Measurements from ENCODE around the gene HIPK2. TPM values are rescaled to one million over a fixed set of nuclear protein-coding genes. Genes with fewer than 3 reads are reported as not detected.

The HIPK2 gene
- total and polyA plus RNA-seq, 10 of the 15 experiments (the other 5 are each of a cell fraction or from before 2014, with no cell fraction given): 1.7 to 39.0 (median 9.4) TPM

GRCh38 chr7:139807009-139807408 is 29.2 kb upstream of the HIPK2 start:
- DNase-seq (ENCODE audit: low read depth, low spot score): no peak
- Histone ChIP-seq H2AFZ (ENCODE audit: control insufficient read depth, low read depth, low read length) (no peak overlapping the region), H3K27me3 (replicated peaks in 1 of 2; ENCODE audit: control insufficient read depth in 2 of 2, insufficient read depth in 2 of 2, low read length in 1 of 2) (no peaks in the 10 kb centered on the region; a peak in 1 of 4 replicates), H3K4me1 (ENCODE audit: control insufficient read depth, insufficient read depth, low read length) (no peaks in the 10 kb centered on the region), H3K4me3 (no peak overlapping the region), H4K20me1 (ENCODE audit: control insufficient read depth, insufficient read depth) (no peaks in the 10 kb centered on the region), H3K27ac (ENCODE audit: control insufficient read depth, insufficient read depth) (no peak overlapping the region), H3K79me2 (ENCODE audit: control insufficient read depth, insufficient read depth, low read length) (no peaks in the 10 kb centered on the region), H3K4me2 (ENCODE audit: control insufficient read depth, insufficient read depth) (no peak overlapping the region), H3K9ac (ENCODE audit: control insufficient read depth, insufficient read depth, low read length) (no peak overlapping the region), H3K36me3 (ENCODE audit: control insufficient read depth in 2 of 2, insufficient read depth in 2 of 2, low read length in 1 of 2) (no peaks in the 10 kb centered on the region), H3K9me3 (replicated peaks; ENCODE audit: control insufficient read depth, insufficient read depth, low read length) (no peaks in the 10 kb centered on the region; the same call in 2 of the 3 replicates)
- intact Hi-C loops (cut with micrococcal nuclease; ENCODE audit: unreplicated experiment) (no loop called here), in situ Hi-C loops (cut with MboI) (no loop called here)
- ChIA-PET SMC1A (ENCODE audit: uncharacterized antibody, unreplicated experiment) (no interaction called here), RAD21 (ENCODE audit: unreplicated experiment) (no interaction called here), CTCF (no interaction called here), POLR2A (no interaction called here)
- no TSS peak for BruUV-seq (replicated peaks)
- FAIRE-seq: no peak
- 26% methylated on average over 3 of the region's 3 CpGs for WGBS (ENCODE audit: insufficient coverage, insufficient replicate concordance, low lambda C conversion rate, missing lambda C conversion rate)
- TF ChIP-seq REST (IDR thresholded peaks at IDR 0.05; ENCODE audit: low read depth, low read length) (no peak), CHD2 (IDR thresholded peaks at IDR 0.05; ENCODE audit: borderline replicate concordance, low read depth, low read length) (no peak), ZSCAN29 (IDR thresholded peaks at IDR 0.05) (no peak)
- no peak for ATAC-seq

- in situ Hi-C loops (cut with MboI) (no loop called here), intact Hi-C loops (cut with micrococcal nuclease; ENCODE audit: unreplicated experiment) (no loop called here)
- BruUV-seq (replicated peaks): no TSS peak
- H3K27ac ChIP-seq (ENCODE audit: control insufficient read depth, insufficient read depth): no peak overlapping the region
- no peaks in the 10 kb centered on the region for H3K79me2 ChIP-seq (ENCODE audit: control insufficient read depth, insufficient read depth, low read length)
- no peaks in the 10 kb centered on the region for H3K36me3 ChIP-seq (ENCODE audit: control insufficient read depth in 2 of 2, insufficient read depth in 2 of 2, low read length in 1 of 2)
- ChIA-PET POLR2A (interaction anchor here (0.5 kb wide), 1 partner anchor 35 kb away, joined by 4 read pairs; no protein-coding TSS in a partner anchor), SMC1A (ENCODE audit: uncharacterized antibody, unreplicated experiment) (no interaction called here), CTCF (no interaction called here), RAD21 (ENCODE audit: unreplicated experiment) (no interaction called here)
- no peak overlapping the region for H2AFZ ChIP-seq (ENCODE audit: control insufficient read depth, low read depth, low read length)
- WGBS (ENCODE audit: insufficient coverage, insufficient replicate concordance, low lambda C conversion rate, missing lambda C conversion rate): 93% methylated on average over 1 of the region's 1 CpG
- H3K4me2 ChIP-seq (ENCODE audit: control insufficient read depth, insufficient read depth): no peak overlapping the region
- no peaks in the 10 kb centered on the region; the same call in 2 of the 3 replicates for H3K9me3 ChIP-seq (replicated peaks; ENCODE audit: control insufficient read depth, insufficient read depth, low read length)
- no peak overlapping the region for H3K9ac ChIP-seq (ENCODE audit: control insufficient read depth, insufficient read depth, low read length)
- no peak for FAIRE-seq
- no peak for DNase-seq (ENCODE audit: low read depth, low spot score)
- no peaks in the 10 kb centered on the region for H4K20me1 ChIP-seq (ENCODE audit: control insufficient read depth, insufficient read depth)
- ATAC-seq: no peak
- H3K27me3 ChIP-seq (replicated peaks in 1 of 2; ENCODE audit: control insufficient read depth in 2 of 2, insufficient read depth in 2 of 2, low read length in 1 of 2): no peaks in the 10 kb centered on the region
- peaks cover 4% of the 10 kb centered on the region for H3K4me1 ChIP-seq (ENCODE audit: control insufficient read depth, insufficient read depth, low read length)
- H3K4me3 ChIP-seq: no peak overlapping the region
- no peak for TF ChIP-seq STAT1 (conservative IDR thresholded peaks at IDR 0.05)
- TF ChIP-seq PKNOX1 (IDR thresholded peaks at IDR 0.05): no peak
- no peak for TF ChIP-seq SUPT20H (IDR thresholded peaks at IDR 0.05; ENCODE audit: borderline replicate concordance, control insufficient read depth, low read depth, low read length)
- no peak for TF ChIP-seq YBX1 (IDR thresholded peaks at IDR 0.05)
- TF ChIP-seq PAX8 (IDR thresholded peaks at IDR 0.05): no peak
- no peak for TF ChIP-seq NFXL1 (IDR thresholded peaks at IDR 0.05; ENCODE audit: borderline replicate concordance)
- no peak for TF ChIP-seq PRDM15 (CRISPR knock-in tag; IDR thresholded peaks at IDR 0.05)
These were observed 26.8 kb upstream of the HIPK2 start for GRCh38 chr7:139804571-139804970.

Measured in GM12878 (cell line).